Left lung (tissue), 10 donors: ENCODE measurements around the gene SNCA. TPM values are rescaled to one million over a fixed set of nuclear protein-coding genes. Genes with fewer than 3 reads are reported as not detected.

Source experiments
- ATAC-seq: fragments of 200-7000 bp; cut with Tn5 transposase; one replicate; pipeline ENCODE4 v1.9.1; 2020; ENCODE audit warnings: moderate library complexity
- DNase-seq, 4 donors: peaks; one replicate each; pipeline ENCODE4 v3.0.0-alpha.2; 2013 to 2020
- H3K27ac ChIP-seq, 2 donors: fragments of 200-600 bp; sonication (generic) in 1 of 2; one replicate each; pipeline versions ENCODE4 v1.5.0 to v1.8.0; 2020 to 2021
- H3K27me3 ChIP-seq, 2 donors: fragments of 200-600 bp; sonication (generic) in 1 of 2; one replicate each; pipeline versions ENCODE4 v1.5.0 to v1.8.0; 2020 to 2021
- H3K36me3 ChIP-seq, 2 donors: fragments of 200-600 bp; sonication (generic) in 1 of 2; one replicate each; pipeline versions ENCODE4 v1.5.0 to v1.8.0; 2020 to 2021
- H3K4me1 ChIP-seq, 2 donors: fragments of 200-600 bp; one replicate each; pipeline ENCODE4 v1.8.0; 2021
- H3K4me3 ChIP-seq, 2 donors: fragments of 200-600 bp; sonication (generic) in 1 of 2; one replicate each; pipeline versions ENCODE4 v1.5.0 to v1.8.0; 2020 to 2021; ENCODE audit warnings: mild to moderate bottlenecking in 1 of 2
- H3K9me3 ChIP-seq, 2 donors: fragments of 200-600 bp; sonication (generic) in 1 of 2; one replicate each; pipeline versions ENCODE4 v1.5.0 to v1.8.0; 2020 to 2021
- intact Hi-C, 2 donors: fragments of 100-400 bp; cut with DNase I; formaldehyde crosslinking; loops; one replicate each; pipeline versions ENCODE4 v1.11.2 to v1.14.2; 2022
- polyA plus RNA-seq, 6 donors: library from polyadenylated mRNA; unstranded; fragments of 120-200 nt; gene quantifications; one replicate each; pipeline ENCODE4 v1.2.1, GENCODE V29; 2013; ENCODE audit not compliant: insufficient read length in 6 of 6
- total RNA-seq, 2 donors: library from RNA; stranded (reverse); fragmentation: NEBNext Ultra II Directional; extraction: Animal tissue kit (Norgen Biotek cat#: 25700); gene quantifications; one replicate each; pipeline ENCODE4 v1.2.1, GENCODE V29; 2021
- TF ChIP-seq, protein P1 (sequence below), 2 donors: fragments of 200-600 bp; sonication (generic) in 1 of 2; IDR thresholded peaks; one replicate each; pipeline versions ENCODE4 v1.5.0 to v1.8.0; 2021; ENCODE audit warnings: antibody characterized with exemption in 2 of 2
- donor health status: DM: no; HTN: yes; CAD: no.
- donor health status: DM: no; HTN: no; CAD: no.

SNCA gene
- total and polyA plus RNA-seq, 8 donors = 6.6 to 75.7 (median 50.9) TPM

DNA sequence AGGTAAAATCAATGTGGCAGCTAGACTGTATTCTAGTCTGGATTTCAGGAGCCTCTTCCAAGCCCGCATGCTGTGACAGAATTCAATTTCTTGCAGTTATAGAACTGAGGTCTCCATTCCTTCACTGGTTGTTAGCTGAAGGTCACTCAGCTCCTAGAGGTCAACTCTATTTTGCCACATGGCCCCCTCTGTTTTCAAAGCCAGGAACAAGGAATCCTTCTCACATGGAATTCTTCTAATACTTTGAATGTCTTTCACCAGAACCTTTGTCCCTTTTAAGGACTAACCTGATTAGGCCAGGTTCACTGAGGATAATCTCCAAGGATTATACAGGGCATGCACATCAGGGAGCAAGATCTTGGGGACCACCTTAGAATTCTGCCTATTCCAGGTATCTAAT lies 34.2 kb upstream of the SNCA start:
- DNase-seq (no peak), ATAC-seq (no peak)
- TF ChIP-seq, protein P1, sequence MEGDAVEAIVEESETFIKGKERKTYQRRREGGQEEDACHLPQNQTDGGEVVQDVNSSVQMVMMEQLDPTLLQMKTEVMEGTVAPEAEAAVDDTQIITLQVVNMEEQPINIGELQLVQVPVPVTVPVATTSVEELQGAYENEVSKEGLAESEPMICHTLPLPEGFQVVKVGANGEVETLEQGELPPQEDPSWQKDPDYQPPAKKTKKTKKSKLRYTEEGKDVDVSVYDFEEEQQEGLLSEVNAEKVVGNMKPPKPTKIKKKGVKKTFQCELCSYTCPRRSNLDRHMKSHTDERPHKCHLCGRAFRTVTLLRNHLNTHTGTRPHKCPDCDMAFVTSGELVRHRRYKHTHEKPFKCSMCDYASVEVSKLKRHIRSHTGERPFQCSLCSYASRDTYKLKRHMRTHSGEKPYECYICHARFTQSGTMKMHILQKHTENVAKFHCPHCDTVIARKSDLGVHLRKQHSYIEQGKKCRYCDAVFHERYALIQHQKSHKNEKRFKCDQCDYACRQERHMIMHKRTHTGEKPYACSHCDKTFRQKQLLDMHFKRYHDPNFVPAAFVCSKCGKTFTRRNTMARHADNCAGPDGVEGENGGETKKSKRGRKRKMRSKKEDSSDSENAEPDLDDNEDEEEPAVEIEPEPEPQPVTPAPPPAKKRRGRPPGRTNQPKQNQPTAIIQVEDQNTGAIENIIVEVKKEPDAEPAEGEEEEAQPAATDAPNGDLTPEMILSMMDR (IDR thresholded peaks at IDR 0.05) = no peak
- intact Hi-C loops = loop anchor here in 1 of 2 donors (10.0 kb wide), 1 partner anchor 206 kb away; no protein-coding TSS in a partner anchor
- H3K4me3 ChIP-seq = no peak overlapping the region
- no peaks in the 10 kb centered on the region for H3K27me3 ChIP-seq
- no peak overlapping the region for H3K27ac ChIP-seq
- no peaks in the 10 kb centered on the region for H3K36me3 ChIP-seq
- no peaks in the 10 kb centered on the region for H3K9me3 ChIP-seq
- no peaks in the 10 kb centered on the region for H3K4me1 ChIP-seq

DNA sequence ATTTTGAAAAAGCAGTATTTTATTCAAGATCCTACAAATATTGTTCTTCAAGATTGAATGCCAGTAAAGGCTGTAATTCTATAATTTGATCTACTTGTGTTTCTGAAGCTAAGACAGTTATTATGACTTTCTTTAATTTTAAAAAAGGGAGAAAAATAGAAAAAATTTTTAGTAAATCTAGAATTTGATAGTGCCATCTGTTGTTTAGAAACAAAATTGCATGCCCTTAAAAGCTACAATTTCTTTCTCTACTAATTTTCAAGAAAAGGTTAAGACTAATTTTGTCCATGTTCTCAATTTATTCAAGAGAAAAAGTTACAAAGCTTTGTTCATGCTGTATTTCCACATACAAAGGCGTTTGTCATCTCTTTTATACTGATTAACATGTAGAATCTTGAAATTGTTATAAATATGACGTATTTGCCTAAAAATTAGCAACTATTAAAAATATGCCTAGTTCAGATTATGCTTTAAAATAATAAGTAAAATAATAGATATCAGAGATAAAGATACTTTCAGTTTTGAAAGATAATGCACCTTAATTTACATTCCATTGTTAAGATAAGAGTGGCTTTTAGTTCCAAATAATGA lies 32.1 kb upstream of the SNCA start:
- no peak overlapping the region for H3K27ac ChIP-seq
- TF ChIP-seq, protein P1 (IDR thresholded peaks at IDR 0.05) = peak in 1 of 2 donors; percentile 26

DNA sequence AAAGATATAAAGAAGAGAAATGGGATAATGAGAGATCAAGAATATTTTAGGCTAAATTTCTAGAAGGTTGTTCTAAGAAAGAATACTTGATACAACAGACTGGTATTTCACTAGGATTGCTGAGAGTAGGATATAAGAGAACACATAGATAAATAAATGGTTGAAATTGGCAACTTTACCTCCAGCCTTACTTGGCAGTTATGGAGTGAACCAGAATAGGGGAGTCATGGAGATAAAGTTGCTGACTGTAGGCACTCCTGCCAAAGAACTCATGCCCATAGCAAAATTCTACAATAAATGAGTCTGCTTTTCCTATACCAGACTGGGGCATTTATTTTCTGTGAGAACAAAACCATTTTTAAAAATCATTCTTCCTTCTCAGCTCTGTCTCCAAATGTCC lies 31.3 kb upstream of the SNCA start:
- no peak overlapping the region for H3K27ac ChIP-seq
- no peak for DNase-seq
- H3K4me3 ChIP-seq = no peak overlapping the region
- ATAC-seq = no peak
- intact Hi-C loops = no loop called here
- no peaks in the 10 kb centered on the region for H3K4me1 ChIP-seq
- TF ChIP-seq, protein P1 (IDR thresholded peaks at IDR 0.05) = no peak
- H3K36me3 ChIP-seq = no peaks in the 10 kb centered on the region
- H3K9me3 ChIP-seq = no peaks in the 10 kb centered on the region
- H3K27me3 ChIP-seq = no peaks in the 10 kb centered on the region

More for the DNA sequence above, 32.1 kb upstream of the SNCA start:
- Histone ChIP-seq H3K4me1 (no peaks in the 10 kb centered on the region), H3K27me3 (no peaks in the 10 kb centered on the region), H3K36me3 (no peaks in the 10 kb centered on the region), H3K4me3 (no peak overlapping the region), H3K9me3 (no peaks in the 10 kb centered on the region)
- intact Hi-C loops = no loop called here
- ATAC-seq (no peak), DNase-seq (peak in 1 of 4 donors; percentile 3)

DNA sequence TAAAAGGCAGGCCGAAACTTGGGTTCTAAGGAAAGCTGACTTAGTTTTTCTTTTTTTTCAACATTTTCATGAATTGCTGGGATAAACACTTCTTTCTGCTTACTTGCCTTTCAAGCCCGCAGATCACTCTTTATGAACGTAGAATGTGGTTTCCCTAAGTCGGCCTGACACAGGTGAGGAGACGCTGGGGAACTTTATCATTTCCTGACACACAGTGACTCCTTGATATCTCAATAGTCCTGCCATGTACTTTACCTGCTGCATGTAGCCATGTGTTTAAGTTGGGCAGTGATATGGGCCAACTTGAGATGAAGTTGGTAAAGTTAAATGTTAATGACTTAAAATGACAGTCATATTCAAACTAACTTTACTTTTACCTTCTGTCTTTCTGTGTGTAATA lies 26.6 kb upstream of the SNCA start:
- Histone ChIP-seq H3K4me3 (no peak overlapping the region), H3K36me3 (no peaks in the 10 kb centered on the region), H3K27ac (no peak overlapping the region), H3K4me1 (no peaks in the 10 kb centered on the region), H3K9me3 (no peaks in the 10 kb centered on the region), H3K27me3 (no peaks in the 10 kb centered on the region)
- DNase-seq (no peak), ATAC-seq (no peak)
- intact Hi-C loops = no loop called here
- TF ChIP-seq, protein P1 (IDR thresholded peaks at IDR 0.05) = no peak

DNA sequence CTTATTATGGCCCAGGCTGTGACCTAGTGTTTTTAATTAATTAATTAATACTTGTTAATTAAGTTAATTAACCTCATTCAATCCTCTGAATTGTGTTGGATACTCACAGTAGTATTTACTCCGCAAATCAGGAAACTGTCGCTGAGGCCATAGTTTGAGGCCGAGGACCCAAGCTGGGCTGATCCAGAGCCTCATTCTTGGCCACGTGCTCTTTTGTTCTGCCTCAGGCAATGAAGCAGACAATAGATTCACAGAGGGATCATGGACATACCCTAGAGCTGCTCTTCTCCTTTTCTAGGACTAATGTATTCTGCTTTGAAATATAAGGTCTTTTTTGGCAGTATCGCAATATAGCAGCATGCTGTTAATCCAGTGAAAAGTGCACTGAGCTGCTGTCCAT lies 24.0 kb upstream of the SNCA start:
- no peak for ATAC-seq
- Histone ChIP-seq H3K27ac (no peak overlapping the region), H3K36me3 (no peaks in the 10 kb centered on the region), H3K4me3 (no peak overlapping the region), H3K4me1 (no peaks in the 10 kb centered on the region), H3K27me3 (no peaks in the 10 kb centered on the region), H3K9me3 (no peaks in the 10 kb centered on the region)
- TF ChIP-seq, protein P1 (IDR thresholded peaks at IDR 0.05) = no peak
- intact Hi-C loops = no loop called here
- no peak for DNase-seq
